Measurements from ENCODE around the gene GPC6. TPM values are rescaled to one million over a fixed set of nuclear protein-coding genes. Genes with fewer than 3 reads are reported as not detected.

GPC6 gene
- polyA plus RNA-seq, 1 donor from 2014 or later, result 9.0 TPM

- Histone ChIP-seq H3K27me3 (ENCODE audit: insufficient read depth, low read depth, low read length) (no peaks in the 10 kb centered on the region), H3K4me3 (ENCODE audit: low read length) (no peak overlapping the region), H3K9ac (ENCODE audit: low read length) (no peak overlapping the region), H3K9me2 (ENCODE audit: insufficient read depth, low read length) (no peaks in the 10 kb centered on the region), H3F3A (ENCODE audit: insufficient read depth, low read length, poor library complexity, severe bottlenecking) (no peaks in the 10 kb centered on the region), H3K9me3 (ENCODE audit: low read length) (no peaks in the 10 kb centered on the region), H2AFZ (ENCODE audit: low read depth, low read length) (no peak overlapping the region), H3K36me3 (ENCODE audit: insufficient read depth, low read length) (no peaks in the 10 kb centered on the region), H4K20me1 (ENCODE audit: insufficient read depth) (no peaks in the 10 kb centered on the region), H3K27ac (ENCODE audit: low read length) (no peak overlapping the region), H3K4me2 (ENCODE audit: low read length) (no peak overlapping the region), H3K79me2 (replicated peaks; ENCODE audit: insufficient read depth, low read length) (no peaks in the 10 kb centered on the region)
- TF ChIP-seq MXI1 (conservative IDR thresholded peaks at IDR 0.05; ENCODE audit: poor library complexity, severe bottlenecking), result no peak
- no peak for TF ChIP-seq EZH2 (IDR thresholded peaks at IDR 0.05; ENCODE audit: borderline replicate concordance, insufficient read depth, low read length, poor library complexity, severe bottlenecking)
- no peak for TF ChIP-seq TAF1 (IDR thresholded peaks at IDR 0.05; ENCODE audit: low read depth)
- TF ChIP-seq REST (IDR thresholded peaks at IDR 0.05; ENCODE audit: borderline replicate concordance), result no peak
- TF ChIP-seq CTCF (IDR thresholded peaks at IDR 0.05; ENCODE audit: poor library complexity, severe bottlenecking), result no peak
- no peak for TF ChIP-seq POLR2AphosphoS5 (IDR thresholded peaks at IDR 0.05)
- TF ChIP-seq SMC3 (conservative IDR thresholded peaks at IDR 0.05; ENCODE audit: poor library complexity), result no peak
- no peak for TF ChIP-seq EP300 (conservative IDR thresholded peaks at IDR 0.05; ENCODE audit: poor library complexity, severe bottlenecking)
- TF ChIP-seq RAD21 (conservative IDR thresholded peaks at IDR 0.05), result no peak
These were observed 719.0 kb downstream of the GPC6 start for GRCh38 chr13:93945621-93946020.

GRCh38 chr13:93946994-93947393 lies 720.4 kb downstream of the GPC6 start:
- no peaks in the 10 kb centered on the region for H3K9me3 ChIP-seq (ENCODE audit: low read length)
- TF ChIP-seq TAF1 (IDR thresholded peaks at IDR 0.05; ENCODE audit: low read depth) (no peak), SMC3 (conservative IDR thresholded peaks at IDR 0.05; ENCODE audit: poor library complexity) (no peak)
- H3K4me3 ChIP-seq (ENCODE audit: low read length), result no peak overlapping the region
- H3K79me2 ChIP-seq (replicated peaks; ENCODE audit: insufficient read depth, low read length), result no peaks in the 10 kb centered on the region
- H3K27ac ChIP-seq (ENCODE audit: low read length), result no peak overlapping the region
- H3F3A ChIP-seq (ENCODE audit: insufficient read depth, low read length, poor library complexity, severe bottlenecking), result no peaks in the 10 kb centered on the region
- no peak overlapping the region for H3K4me2 ChIP-seq (ENCODE audit: low read length)
- no peaks in the 10 kb centered on the region for H3K27me3 ChIP-seq (ENCODE audit: insufficient read depth, low read depth, low read length)
- H3K9me2 ChIP-seq (ENCODE audit: insufficient read depth, low read length), result no peaks in the 10 kb centered on the region
- H3K9ac ChIP-seq (ENCODE audit: low read length), result no peak overlapping the region
- no peak overlapping the region for H2AFZ ChIP-seq (ENCODE audit: low read depth, low read length)
- no peaks in the 10 kb centered on the region for H4K20me1 ChIP-seq (ENCODE audit: insufficient read depth)
- H3K36me3 ChIP-seq (ENCODE audit: insufficient read depth, low read length), result no peaks in the 10 kb centered on the region

GRCh38 chr13:93947651-93948050 lies 721.0 kb downstream of the GPC6 start:
- no peak overlapping the region for H3K4me3 ChIP-seq (ENCODE audit: low read length)

More at GRCh38 chr13:93947651-93948050, 721.0 kb downstream of the GPC6 start:
- Histone ChIP-seq H2AFZ (ENCODE audit: low read depth, low read length) (no peak overlapping the region), H3K27ac (ENCODE audit: low read length) (no peak overlapping the region), H4K20me1 (ENCODE audit: insufficient read depth) (no peaks in the 10 kb centered on the region), H3K36me3 (ENCODE audit: insufficient read depth, low read length) (no peaks in the 10 kb centered on the region), H3K9me3 (ENCODE audit: low read length) (no peaks in the 10 kb centered on the region), H3K27me3 (ENCODE audit: insufficient read depth, low read depth, low read length) (no peaks in the 10 kb centered on the region), H3K9me2 (ENCODE audit: insufficient read depth, low read length) (no peaks in the 10 kb centered on the region), H3K79me2 (replicated peaks; ENCODE audit: insufficient read depth, low read length) (no peaks in the 10 kb centered on the region), H3F3A (ENCODE audit: insufficient read depth, low read length, poor library complexity, severe bottlenecking) (no peaks in the 10 kb centered on the region), H3K4me2 (ENCODE audit: low read length) (no peak overlapping the region), H3K9ac (ENCODE audit: low read length) (no peak overlapping the region)
- TF ChIP-seq EP300 (conservative IDR thresholded peaks at IDR 0.05; ENCODE audit: poor library complexity, severe bottlenecking), result no peak
- TF ChIP-seq MXI1 (conservative IDR thresholded peaks at IDR 0.05; ENCODE audit: poor library complexity, severe bottlenecking), result no peak

Data from neural cell (in vitro differentiated cells).